Astrocyte of the cerebellum (primary cell): Measurements from ENCODE around the gene CACNA1B.

Experiments
- DNase-seq: peaks from one replicate; pipeline ENCODE4 v3.0.0-alpha.2; 2011; ENCODE audit warnings: low read depth
- H3K4me3 ChIP-seq: 2 replicates; pipeline ENCODE4 v1.5.1; 2011; ENCODE audit warnings: mild to moderate bottlenecking, low read depth, low read length, moderate library complexity
- CTCF ChIP-seq: IDR thresholded peaks from 2 replicates; pipeline ENCODE4 v1.5.1; 2012; ENCODE audit warnings: low read length, low read depth, moderate library complexity, mild to moderate bottlenecking; ENCODE audit errors: missing control alignments
- in situ Hi-C: cut with HindIII; loops from 2 replicates; pipeline ENCODE4 v1.10.0; 2017; ENCODE audit warnings: low sequenced_read_pairs

Gene CACNA1B

DNA sequence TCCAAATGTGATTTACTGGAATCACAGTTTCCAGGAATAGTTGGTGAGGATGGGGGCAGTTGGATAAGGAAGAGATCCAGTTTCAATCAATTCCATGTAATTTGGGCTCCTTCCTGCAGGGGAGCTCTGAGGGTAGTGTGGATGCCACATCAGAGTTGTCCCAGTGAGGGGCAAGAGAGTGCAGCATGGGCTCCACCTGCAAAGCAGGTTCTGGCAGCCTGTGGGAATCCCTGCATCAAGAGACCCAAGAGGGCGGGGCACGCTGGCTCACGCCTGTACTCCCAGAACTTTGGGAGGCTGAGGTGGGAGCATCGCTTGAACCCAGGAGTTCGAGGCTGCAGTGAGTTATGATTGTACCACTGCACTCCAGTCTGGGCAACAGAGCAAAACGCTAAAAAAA is 188.5 kb downstream of the CACNA1B start:
- in situ Hi-C loops = no loop called here
- DNase-seq = no peak
- no peak for TF ChIP-seq CTCF
- H3K4me3 ChIP-seq = no peak overlapping the region

DNA sequence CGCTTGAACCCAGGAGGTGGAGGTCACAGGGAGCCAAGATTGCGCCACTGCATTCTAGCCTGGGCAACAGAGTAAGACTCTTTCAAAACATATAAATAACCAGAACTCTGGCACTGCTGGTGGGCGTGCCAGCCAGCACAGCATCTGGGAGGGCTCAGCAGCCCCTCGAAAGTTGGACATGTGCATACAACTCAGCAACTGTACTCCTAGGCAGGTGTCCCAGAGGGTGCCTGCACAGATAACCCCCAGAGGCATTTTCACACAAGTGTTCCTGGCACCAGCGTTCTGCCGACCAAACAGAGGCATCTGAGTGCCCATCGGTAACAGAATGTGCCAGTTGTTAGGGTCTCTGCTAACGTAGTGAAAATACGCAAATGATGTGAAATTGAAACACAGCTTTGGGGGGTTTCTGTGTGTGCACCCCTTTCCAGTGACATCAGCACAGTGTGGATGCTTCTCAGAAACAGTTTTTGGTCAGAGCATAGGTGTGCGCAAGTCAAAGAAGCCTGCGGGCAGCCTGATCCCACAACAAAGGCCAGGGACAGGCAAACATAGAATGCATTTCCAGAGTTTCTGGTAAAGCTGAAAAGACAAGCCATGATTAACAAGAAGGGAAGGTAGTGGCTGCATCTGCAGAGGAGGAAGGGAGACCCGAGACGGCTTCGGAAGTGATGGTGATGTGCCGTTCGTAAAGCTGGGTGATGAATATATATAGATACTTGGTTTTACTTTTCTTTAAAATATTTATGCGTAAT is 190.2 kb downstream of the CACNA1B start:
- DNase-seq = no peak
- no peak overlapping the region for H3K4me3 ChIP-seq
- in situ Hi-C loops = no loop called here
- TF ChIP-seq CTCF = no peak

DNA sequence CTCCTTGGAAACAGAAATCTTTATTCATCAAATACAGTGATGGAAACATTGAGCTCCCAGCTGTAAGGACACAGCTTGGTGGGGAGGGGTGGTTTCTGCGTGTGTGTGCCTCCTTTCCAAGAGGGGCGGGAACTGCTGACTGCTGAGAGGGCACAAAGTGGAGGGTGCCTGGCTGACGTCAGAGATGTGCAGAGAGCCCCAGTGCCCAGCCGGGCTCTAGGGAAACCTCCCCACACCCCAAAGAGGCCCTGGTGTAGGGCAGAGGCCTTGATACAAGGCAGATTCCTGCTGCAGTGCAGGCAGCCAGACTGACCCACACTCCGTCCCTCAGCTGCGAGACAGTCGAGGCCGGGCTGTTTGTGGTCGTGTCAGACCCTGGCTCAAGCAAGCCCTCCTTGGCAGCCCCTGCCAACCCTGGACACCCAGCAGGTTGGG is 191.0 kb downstream of the CACNA1B start:
- DNase-seq = no peak
- no peak overlapping the region for H3K4me3 ChIP-seq
- in situ Hi-C loops = no loop called here
- TF ChIP-seq CTCF = no peak

DNA sequence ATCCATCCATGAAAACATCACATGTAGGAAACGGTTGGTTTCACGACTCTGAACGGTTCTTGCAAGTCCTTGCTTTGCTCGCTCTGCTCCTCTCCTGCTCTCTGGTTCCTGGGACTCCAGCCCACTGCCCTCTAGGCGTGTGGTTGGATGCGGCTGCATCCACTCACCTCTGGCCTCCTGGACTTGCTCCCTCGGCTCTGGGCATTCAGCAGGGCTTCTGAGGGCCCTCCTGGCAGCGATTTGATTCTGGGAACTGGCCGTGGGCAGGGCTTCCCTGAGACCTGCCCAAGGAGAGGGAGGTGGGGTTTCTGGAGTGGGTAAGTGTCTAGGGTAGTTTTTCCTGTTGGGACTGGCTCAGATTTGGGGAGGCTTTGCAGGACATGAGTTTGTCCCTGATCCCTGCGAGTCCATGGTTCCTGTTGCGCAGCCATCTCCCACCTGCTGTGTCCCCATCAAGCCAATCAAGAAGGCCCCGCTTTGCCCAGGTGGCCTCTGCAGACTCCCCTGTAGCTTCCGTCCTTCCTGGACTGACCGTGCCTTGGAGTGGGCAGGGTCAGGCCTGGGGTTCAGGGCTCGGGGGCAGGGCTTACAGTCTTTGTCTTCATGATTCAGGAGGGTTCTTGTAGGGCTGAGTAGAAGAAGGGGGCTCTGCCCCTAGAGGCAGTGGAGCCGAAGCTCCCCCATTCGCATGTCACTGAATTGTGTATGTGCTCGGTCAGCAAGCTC is 192.3 kb downstream of the CACNA1B start:
- in situ Hi-C loops = no loop called here
- no peak for TF ChIP-seq CTCF
- no peak overlapping the region for H3K4me3 ChIP-seq
- no peak for DNase-seq

DNA sequence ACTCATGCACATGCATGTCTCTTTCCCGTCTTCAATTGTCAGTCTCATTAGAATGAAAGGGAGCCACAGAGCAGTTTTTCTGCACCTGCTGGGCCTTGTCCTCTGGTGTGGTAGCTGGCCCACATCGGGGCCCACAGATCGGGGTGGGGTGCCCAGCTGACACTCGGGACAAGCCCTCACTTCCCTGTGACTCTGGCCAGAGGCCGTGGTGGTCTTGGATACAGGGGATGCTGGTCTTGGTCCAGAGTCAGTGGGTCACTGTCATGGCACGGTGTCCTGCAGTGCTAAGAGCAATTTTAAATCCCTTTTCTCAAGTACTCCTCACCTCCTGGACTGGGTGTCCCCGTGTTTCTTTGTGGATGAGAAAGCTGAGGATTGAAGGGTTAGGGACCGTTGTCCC is 193.2 kb downstream of the CACNA1B start:
- no peak overlapping the region for H3K4me3 ChIP-seq
- TF ChIP-seq CTCF = no peak
- in situ Hi-C loops = no loop called here
- DNase-seq = no peak

DNA sequence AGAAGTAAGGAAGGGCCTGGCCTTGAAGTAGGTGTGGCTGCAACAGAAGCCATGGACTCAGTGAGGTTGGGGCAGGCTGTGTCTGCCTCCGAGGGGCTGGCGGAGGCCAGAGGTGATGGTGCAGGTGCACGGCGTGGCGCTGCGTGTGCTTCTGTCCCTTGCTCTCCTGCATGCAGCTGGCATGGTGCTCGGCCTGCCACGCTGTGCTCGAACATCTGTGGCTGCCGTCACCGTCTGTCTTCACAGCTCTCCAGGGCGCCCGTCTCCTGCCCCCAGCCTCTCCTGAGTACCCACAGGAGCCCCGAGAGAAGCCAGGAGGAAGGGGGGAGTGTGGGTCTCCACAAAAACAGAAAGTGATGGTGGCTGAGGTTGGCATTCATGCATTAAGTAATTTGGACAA is 193.7 kb downstream of the CACNA1B start:
- TF ChIP-seq CTCF = no peak
- in situ Hi-C loops = no loop called here
- DNase-seq = no peak

More for the DNA sequence above, 193.7 kb downstream of the CACNA1B start:
- no peak overlapping the region for H3K4me3 ChIP-seq
